VCaP (cell line): ENCODE data around the gene ZNF709.
"Not testable (repeated sequence)": the region's sequence is repeated elsewhere in the genome, so short reads cannot be mapped to it uniquely, and the experiment has no call there.

Source experiments
- H3K27ac ChIP-seq: fragments of 450-650 bp; 2 replicates; pipeline ENCODE4 v1.5.1; 2017
- TF ChIP-seq, protein P1 (sequence below): fragments of 450-650 bp; conservative IDR thresholded peaks from 2 replicates; pipeline ENCODE4 v1.5.1; 2017; ENCODE audit warnings: mild to moderate bottlenecking, moderate library complexity

Gene ZNF709

DNA sequence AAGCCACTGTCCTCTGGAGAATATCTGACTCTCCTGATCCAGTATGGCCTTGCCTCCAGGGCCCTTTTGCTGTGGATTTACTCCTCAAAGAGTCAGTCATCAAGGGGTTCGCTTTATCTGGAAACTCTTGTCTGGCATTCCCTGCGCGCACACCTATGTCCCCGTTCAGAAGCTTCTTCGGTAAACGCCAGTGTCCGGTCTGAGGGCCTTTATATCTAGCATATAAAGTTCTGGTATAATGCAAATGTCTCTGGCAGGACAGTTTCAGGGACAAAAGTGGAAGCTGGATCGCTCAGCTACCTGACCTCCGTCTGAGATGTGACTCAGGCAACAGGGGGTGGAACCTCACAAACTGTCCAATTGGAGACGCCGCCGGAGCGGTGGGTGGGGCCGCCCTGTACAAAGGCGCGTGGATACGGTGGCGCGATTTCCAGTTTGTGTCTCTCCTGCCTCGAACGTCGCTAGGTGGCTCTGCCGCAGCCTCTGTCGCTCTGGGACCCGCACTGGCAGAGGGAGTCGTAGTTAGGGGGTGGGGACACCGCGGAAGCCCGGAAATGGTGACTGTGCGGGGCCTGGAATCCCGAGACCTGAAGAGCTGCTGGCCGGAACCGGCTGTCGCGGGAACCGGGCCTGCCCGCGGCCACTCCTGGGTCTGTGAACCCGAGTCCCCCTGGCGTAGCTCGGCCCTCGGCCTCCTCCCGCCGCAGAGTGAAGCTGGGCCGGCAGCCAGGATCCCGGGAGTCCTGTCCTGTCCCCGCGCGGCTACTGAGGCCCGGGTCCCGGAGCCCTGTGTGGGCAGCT lies 10.6 kb upstream of the ZNF709 start:
- H3K27ac ChIP-seq: peak overlapping the region; percentile 88
- TF ChIP-seq, protein P1, sequence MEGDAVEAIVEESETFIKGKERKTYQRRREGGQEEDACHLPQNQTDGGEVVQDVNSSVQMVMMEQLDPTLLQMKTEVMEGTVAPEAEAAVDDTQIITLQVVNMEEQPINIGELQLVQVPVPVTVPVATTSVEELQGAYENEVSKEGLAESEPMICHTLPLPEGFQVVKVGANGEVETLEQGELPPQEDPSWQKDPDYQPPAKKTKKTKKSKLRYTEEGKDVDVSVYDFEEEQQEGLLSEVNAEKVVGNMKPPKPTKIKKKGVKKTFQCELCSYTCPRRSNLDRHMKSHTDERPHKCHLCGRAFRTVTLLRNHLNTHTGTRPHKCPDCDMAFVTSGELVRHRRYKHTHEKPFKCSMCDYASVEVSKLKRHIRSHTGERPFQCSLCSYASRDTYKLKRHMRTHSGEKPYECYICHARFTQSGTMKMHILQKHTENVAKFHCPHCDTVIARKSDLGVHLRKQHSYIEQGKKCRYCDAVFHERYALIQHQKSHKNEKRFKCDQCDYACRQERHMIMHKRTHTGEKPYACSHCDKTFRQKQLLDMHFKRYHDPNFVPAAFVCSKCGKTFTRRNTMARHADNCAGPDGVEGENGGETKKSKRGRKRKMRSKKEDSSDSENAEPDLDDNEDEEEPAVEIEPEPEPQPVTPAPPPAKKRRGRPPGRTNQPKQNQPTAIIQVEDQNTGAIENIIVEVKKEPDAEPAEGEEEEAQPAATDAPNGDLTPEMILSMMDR: peak; percentile 68

DNA sequence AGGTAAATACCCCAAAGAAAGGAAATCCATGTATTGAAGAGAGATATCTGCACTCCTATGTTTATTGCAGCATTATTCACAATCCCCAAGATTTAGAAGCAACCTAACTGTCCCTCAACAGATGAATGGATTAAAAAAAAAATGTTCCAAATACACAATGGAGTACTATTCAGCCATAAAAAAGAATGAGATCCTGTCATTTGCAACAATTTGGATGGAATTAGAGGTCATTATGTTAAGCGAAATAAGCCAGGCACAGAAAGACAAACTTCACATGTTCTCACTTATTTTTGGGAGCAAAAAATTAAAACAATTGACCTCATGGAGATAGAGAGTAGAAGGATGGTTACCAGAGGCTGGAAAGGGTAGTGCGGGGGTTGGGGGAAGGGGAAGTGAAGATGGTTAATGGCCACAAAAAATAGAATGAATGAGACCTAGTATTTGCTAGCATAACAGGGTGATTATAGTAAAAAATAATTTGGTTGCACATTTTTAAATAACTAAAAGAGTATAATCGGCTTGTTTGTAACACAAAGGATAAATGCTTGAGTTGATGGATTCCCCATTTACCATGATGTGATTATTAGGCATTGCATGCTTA lies 9.7 kb upstream of the ZNF709 start:
- TF ChIP-seq, protein P1: no peak
- peak overlapping the region; percentile 88 for H3K27ac ChIP-seq

DNA sequence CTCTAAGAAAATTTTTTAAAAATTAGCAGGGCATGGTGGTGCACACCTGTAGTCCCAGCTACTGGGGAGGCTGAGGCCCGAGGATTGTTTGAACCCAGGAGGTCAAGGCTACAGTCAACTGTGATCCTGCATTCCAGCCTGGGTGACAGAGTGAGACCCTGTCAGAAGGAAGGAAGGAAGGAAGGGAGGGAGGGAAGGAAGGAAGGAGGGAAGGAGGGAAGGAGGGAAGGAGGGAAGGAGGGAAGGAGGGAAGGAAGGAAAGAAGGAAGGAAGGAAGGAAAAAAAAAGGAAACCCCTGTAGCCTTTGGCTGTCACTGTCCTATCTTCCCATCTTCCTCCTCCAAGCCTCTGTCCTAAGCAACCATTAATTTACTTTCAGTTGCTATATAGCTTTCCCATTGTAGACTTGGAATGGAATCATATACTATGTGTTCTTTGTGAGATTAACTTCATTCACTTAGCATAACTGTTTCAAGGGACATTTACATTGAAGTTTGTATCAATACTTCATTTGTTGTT lies 1.7 kb upstream of the ZNF709 start:
- not testable (repeated sequence) for H3K27ac ChIP-seq

DNA sequence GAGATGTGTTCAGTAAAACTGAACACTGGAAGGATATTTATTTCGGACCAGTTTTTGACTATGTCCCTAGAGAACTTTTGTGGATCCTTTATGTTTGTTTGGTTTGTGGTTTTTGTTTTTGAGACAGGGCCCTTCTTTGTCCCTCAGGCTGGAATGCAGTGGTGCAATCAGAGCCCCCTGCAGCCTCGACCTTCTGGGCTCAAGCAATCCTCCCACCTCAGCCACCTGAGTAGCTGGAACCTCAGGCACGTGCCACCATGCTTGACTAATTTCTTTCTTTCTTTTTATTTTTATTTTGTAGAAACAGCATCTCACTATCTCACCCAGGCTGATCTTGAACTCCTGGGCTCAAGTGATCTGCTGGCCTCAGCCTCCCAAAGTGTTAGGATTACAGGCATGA lies 955 bp upstream of the ZNF709 start:
- TF ChIP-seq, protein P1: no peak
- peak overlapping the region; percentile 73 for H3K27ac ChIP-seq

DNA sequence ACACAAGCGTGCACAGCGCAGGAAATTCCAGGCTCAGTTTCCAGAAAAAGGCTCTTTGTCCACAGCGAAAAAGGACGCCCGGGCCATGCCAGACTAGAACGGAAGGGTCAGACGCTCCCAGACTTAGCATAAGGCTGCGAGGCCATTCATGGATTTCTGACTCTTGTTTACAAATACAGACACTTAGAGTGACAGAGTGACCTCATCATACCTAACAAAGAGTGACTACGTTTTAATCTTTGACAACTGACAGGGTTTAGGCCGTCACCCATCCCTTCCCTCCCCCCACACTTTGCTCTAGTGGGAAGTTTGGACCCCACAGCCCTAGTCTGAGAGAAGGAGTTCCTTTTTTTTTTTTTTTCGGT lies 418 bp upstream of the ZNF709 start:
- TF ChIP-seq, protein P1: no peak
- H3K27ac ChIP-seq: peak overlapping the region; percentile 73

DNA sequence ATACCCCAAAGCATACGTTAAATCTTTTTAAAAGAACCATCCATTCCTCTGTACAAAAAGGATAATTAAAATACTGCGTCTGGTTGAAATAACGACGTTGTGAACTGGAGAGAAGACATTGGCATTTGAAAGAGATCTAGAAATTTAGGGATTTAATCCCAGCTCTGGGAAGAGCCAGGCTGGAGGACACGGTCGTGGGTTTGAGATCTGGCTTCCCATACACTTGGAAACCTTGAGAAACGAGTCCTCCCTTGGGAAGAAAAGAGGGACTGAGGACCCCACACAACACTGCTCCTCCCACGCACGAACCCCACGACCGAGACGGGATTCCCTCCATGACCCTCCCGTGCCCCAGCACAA lies 625 bp downstream of the ZNF709 start:
- peak overlapping the region; percentile 73 for H3K27ac ChIP-seq
- TF ChIP-seq, protein P1: no peak

DNA sequence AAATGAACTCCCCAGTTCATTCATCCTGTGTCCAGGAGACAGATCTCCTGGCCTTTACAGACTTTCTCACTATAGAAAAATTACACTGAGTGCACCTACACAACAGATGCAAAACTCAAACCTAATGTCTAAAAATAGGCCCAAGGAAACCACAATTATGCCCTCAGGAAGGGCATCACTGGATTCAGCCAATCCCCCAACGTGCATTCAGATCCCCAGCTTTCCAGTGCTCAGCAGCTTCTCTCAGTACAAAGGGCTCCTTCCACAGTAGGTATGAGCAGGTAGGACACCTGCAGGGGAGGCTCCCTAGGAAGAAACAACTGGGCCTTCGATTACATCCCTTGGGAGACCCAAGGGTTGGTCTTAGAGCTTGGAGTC lies 2.1 kb downstream of the ZNF709 start:
- TF ChIP-seq, protein P1: no peak
- H3K27ac ChIP-seq: no peak overlapping the region
